MV-4-11 (cell line): ENCODE measurements around the gene FAM181A.

Experiments
- DNase-seq: peaks from one replicate; lab custom pipeline; 2025; lab: John Stamatoyannopoulos, UW

The FAM181A gene

DNA sequence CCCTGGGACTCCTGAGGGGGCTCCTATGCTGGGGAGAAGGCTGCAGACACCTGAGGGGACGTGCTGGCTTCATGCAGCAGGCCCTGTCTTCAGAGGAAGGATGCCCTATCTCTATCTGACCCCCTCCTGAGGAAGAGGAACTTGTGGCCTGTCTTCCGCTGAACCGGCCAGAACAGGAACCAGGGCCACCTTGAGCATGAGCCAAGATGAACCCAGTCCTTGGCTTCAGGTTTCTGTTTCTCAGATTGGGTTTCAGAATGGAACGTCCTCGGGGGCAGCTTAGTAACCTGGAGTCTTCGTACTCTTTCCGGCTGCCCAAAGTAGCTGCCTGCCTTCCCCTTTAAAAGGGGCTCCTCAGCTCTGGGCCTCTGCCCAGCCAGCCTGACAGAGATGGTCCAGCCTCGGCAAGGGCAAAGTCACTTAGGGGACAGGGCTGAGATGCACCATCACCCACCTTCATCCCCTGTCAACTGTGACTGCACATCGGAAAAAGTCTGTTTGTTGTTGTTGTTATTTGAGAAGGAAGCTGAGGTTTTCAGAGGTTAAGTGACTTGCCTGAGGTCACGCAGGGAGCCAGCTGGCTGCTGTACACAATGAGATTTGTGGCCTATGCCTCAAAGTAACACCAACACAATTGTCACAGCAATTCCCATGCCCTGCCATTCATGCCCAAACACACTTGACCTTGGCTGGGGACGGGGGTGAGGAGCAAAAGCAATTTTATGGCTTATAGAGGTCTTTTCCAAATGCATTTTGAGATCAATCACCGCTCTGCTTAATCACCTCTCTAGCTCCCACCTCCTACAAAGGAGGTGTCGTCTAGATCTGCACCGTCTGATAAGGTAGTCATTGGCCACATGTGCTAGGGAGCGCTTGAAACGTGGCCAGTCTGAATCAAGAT is 35.8 kb downstream of the FAM181A start:
- DNase-seq: peak; percentile 80

DNA sequence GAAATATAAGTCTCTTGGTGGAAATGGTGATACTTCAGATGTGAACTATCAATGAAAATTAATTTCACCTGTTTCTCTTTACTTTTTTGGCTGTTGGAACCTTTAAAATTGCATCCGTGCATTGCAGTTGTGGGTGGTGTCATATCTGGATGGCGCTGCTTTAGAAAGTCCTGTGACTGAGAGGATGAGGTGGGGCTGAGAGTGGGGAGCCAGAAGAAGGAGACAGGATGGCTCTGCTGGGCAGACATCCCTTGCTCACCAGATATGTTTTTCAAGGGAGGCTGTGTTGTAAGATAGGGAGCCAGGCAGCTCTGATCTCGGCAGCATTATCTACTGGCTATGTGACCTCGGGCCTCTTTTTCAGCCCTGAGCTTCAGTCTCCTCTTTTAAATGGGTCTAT is 36.5 kb downstream of the FAM181A start:
- DNase-seq: no peak

DNA sequence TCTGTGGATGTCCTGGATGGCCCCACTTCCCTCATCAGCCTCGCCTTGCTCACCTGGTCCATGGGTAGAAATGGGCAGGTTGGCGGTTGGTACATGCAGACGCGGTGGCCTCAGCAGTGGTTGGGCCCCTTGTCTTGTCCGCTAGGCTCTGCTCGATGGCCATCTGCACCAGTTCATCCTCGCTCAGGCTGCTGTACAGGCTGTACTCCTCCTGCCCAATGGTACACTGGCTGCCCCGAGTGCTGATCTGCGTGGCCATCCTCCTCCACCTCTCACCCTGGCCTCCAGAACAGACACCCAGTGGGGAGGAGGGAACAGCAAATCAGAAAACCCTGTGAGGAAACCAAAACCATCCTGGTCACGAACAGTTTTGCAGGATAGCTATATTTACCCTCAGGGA is 37.1 kb downstream of the FAM181A start:
- DNase-seq: no peak

DNA sequence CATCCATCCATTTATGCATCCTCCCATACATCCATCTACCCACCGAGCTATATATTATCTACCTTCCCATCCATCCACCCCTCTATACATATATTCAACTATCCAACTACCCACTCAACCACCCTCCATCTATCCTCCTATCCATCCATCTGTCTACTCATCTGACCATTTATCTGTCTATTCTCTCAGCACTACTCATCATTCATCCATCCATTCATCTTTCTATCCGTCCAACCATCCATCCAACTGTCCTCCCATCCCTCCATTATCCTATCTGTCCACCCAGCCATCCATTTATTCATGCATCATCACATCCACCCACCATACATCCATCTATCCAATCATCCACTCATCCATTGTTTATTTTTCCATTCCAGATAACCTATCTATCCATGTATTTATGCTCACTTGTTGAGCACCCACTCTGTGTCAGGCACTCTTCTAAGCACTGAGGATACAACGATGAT is 37.7 kb downstream of the FAM181A start:
- no peak for DNase-seq

DNA sequence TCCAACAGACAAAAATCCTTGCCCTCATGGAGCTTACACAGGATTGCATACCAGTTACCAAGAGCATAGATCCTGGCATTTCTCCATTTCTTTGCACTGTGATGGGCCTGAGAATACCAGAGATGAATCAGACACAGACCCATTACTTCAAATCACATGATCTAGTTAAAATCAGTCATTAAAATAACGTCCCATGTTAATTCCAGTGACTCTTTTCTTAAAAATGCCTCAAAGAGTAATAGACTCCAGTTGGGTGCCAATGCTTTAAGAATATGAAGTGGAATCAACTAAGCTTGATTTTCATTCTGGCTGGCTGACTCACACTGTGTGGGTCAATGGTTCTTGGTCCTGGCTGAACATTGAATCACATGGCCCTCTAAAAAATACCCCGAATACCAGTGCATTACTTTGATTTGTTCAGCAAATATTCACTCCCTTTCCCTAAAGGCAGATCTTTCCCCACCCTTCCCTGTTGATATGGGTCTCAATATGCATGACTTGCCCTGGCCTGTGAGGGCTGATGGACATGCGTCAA is 38.2 kb downstream of the FAM181A start:
- no peak for DNase-seq

DNA sequence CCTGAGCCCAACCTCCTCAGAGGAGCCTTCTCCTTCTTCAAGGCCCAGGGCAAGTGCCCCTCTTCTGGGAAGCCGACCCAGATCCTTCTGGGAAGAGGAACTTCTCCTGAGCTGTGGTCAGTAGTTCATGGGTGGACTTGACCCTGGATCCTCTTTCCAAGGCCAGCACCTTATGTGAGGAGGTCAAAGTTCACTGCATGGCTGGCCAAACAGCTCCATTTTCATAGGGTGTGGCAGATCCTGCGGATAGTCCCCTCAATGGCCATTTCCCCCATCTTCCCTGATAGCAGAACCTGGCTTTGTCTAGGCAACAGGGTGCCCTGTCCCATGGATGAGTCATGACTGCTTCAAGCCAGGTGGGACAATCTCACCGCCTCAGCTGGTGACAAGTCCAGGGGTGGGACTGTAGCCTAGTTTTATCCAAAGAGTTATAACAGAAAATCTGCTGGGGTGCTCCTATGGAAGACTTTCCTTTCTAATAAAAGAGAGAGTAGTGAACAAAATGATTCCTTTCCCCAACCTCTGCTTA is 38.9 kb downstream of the FAM181A start:
- no peak for DNase-seq

DNA sequence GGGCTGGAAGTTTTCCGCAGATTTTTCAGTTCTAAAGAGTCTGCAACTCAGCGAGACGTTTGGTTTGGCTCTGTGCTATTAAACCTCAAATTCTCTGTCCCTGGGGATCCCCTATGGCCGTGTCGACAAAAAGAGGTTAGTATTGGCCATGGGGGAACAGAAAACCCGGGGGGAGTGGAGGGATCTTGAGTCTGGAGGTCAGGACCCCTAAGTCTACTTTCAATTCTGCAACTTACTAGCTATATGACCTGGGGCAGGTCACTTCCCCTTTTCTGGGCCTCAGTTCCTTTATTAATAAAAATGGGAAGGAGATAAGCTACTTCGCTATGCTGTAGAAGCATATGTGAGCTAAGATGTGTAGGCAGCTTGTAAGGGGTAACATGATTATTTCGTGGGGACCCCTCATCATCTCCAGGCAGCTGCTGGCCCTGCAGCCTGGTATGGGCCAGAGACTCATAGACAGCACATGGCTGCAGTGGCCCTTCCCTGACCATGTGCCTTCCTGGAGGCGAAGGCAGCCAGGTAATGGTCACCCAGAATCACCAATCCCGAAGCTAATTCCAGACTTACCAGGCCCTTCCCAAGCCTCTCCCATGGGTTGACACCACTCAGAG is 40.6 kb downstream of the FAM181A start:
- DNase-seq: peak; percentile 96

DNA sequence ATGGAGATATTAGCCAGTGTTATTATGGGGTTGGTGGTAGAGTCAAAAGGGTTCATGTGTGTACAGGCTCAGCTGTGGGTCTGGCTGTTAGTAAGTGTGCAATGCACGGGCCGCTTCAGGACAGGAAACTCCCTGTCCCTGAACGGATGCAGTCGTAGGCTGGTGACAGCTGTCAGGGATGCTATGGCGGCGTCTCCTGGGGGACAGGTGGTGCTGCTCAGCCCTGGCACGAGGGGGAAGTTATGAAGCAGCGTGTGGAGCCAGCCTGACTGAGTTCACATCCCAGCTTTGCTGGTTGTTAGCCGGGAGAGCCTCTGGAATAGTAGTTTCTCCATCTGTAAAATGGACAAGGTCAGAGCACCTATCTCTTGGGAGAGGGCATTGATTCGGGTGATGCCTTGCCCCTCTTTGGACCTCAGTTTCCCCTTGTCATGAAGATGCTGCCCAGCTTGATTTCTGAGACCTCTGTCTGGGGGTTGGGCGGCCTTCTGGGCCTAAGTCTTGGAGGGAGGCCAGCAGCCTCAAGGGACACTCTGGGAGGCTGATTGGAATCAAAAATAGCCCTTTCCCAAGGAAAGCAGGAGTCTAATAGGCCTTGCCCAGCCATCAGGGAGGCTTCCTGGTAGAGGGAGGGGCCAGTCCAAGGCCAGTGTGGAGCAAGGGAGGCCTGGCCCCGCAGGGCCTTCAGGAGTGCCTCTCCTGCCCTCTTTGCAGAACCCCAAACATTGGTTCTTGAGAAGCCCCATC is 42.1 kb downstream of the FAM181A start:
- no peak for DNase-seq

DNA sequence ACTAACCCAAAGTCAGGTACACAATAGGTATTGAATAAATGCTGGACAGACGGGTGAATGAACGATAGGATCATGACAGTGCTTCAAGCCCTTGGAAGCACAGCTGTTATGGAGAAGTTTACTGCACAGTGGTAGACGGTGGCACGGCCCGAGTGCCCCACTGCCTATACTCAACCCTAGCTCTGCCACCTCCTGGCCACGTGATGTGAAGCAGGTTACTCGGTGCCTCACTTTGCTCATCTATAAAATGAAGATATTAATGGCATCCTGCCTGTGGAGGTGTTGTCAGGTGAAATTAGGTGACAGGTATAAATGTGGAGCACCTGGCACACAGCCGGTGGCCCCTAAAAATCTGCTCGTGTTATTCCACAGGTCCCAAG is 43.4 kb downstream of the FAM181A start:
- DNase-seq: peak; percentile 40

DNA sequence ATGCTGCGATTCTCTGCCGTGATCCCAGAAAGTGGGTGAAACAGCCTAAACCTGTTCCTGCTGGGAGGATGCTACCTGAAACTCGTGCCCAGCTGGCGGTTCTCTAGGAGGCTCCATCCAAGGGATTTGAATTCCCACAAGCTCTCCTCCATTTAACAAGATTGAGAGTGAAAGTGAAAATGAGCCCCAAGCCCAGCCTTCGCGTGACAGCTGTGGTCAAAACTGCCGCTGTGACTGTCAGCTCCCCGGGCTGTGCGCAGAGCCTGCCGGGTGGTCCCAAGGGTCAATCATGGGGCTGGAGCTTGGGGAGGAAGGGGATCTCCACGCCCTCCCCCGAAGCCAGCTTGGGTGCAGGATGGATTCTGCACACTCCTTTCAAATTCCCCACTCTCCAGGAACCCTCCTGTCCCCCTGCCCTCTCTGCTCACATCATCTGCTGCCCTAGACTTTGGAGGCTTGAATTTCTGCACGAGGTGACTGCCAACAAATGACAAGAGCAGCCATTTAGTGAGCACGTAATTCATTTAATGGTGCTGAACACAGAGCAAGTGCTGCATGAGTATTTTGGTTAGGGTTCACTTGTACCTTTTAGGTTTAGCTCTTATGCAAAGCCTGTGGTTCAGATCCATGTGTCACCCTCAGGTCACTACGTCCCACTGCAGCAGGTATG is 44.0 kb downstream of the FAM181A start:
- DNase-seq: peak; percentile 61

DNA sequence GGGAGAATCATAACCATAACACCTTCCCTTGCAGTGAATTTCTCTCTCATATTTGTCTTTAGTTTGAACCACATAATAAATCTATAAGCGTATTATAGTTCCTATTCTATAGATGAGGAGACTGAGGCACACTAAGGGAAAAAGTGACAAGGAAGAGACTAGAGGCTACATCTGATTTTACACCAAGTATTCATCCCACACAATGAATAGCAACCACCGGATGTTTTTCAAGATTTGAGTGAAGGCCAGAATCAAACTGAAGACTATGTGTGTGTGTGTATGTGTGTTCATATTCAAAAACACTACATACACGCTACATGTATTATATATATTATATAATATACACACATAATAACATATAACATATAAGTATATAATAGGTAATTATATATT is 44.5 kb downstream of the FAM181A start:
- no peak for DNase-seq

DNA sequence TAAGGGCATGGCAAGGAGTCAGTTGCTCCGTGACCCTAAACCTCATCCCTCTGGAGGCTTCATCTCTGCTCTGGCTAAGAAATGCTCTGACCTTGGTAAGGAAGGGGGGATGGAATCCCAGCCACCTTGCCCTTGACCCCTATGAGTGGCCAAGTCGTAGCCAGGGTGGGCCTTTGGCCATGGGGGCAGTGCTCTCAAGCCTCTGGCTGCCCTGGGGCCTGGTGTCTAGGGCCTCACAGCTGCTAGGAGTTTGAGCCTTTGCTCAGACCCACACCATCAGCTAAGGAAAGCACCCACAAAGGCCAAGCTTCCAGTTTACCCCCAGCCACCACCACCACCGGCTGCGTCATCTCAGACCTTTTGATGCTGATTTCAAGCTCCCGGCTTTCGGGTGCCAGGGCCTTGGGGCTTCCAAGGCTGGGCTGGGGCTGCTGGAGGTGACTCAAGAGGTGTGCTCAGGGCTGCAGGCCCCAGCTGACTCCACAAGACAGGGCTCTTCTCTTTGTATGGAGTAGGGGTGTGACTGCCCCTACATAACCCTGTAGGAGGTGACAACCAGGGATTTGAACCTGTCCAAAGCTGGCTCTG is 45.6 kb downstream of the FAM181A start:
- DNase-seq: no peak

DNA sequence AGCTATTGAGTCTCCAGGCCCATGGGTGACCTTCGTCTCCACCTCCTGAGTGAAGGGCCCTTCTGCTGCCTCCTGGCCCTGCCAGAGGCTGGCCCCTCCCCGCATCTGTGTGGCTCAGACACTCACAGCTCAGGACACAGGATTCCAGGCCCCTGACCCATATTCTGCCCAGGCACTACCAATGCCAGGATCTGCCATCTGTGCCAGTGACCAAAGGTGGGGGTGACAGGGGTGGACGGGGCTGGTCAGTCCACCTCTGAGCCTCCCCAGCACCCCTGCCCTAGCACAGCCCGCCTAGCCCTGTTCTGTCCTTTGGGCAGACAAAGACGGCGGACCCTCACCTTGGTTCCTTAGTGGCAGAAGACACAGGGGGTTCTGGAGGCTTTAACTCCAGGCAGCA is 46.5 kb downstream of the FAM181A start:
- no peak for DNase-seq

DNA sequence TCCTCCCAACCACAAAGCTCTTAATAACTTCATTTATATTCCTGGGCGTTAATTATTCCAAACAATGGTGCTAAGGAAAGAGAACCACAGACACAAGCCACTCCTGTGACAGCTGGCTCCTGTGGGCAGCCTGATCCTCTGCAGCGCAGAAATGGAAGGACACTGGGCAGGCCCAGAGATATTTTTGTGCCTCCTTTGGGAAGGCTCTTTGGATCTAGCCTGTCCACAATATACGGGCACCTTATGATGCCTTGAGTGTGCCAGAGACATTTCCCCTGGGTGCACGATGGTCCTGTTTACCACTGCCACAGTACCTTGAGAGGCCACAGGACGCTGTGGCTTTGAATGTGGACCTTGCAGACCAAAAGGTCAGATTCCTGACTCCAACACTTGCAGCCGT is 47.2 kb downstream of the FAM181A start:
- DNase-seq: no peak

DNA sequence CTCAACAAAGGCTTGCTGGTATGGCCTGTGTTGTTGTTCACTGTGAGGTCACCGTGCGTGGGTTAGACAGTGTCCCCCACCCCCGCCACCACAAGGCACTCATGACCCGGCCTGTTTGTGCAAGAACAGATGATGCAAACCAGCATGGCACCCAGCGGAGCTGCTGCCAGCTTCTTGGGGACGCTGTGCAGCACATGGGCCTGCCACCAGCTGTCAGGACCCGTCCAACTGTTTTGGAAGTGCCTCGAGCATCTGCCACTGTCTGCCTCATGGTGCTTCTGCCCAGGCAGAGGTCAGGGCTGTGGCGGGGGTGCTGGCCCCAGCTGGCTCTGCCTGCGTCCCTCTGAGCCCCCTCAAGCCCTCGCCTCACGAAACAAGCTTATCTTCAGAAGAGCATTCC is 47.7 kb downstream of the FAM181A start:
- peak; percentile 88 for DNase-seq

DNA sequence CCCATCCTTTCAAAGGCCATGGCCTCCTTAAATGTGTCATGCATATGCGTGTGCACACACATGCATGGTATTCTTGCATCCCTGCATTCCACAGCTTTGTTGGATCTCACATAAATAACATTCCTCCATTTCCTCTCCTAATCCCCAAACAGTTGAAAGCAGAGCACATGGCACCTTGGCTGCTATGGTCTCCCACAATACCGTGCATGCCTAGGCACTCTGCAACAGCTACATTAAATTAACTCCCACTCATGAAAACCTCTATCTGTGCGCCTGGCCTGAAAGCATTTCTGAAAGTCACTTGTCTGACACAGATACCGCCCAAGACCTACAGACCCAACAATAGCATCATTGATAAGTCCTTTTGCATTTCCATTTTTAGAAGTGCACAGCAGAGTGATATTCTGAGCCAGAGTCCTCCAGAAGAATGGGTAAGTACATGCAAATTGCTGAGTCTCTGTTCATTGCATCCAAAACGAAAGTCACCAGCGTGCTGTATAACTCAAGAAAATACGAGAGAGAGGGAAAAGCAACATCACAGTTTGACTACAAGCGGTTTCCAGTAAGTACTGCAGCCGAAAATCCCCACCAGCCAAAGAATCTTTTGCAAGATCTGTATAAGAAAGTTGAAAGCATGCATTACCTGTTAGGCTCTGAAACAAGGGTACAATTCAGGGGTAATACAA is 48.8 kb downstream of the FAM181A start:
- DNase-seq: no peak

DNA sequence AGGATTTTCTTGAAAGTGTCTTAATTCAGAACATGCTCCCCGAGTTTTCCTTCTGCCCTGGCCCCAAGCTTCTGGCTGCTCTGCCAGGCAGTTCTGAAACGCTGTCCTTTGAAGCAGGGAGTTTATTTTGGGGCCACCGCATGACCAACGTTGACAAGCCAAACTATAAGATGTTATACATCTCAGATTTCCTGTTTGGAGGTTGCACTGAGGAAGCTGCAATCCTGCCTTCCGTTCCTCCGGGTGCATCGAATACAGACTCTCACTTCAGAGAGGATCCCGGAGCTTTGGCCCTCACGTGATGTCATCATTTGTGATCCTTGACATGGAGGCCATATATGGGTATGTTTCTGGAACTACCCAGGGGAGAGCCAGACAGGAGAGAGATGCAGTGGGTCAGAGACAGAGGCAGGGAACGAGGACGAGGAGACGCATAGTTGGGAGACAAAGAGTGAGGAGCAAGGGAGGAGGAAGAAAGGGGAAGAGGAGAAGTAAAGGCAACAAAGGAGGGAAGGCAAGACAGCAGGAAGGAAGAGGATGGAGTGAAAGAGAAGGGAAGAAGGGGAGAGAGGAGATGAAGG is 49.4 kb downstream of the FAM181A start, which contains the start of gene ASB2:
Gene ASB2, minus strand, starts transcription at position 94 of the 581 bp plus-strand sequence. CDS start 12,031 bp downstream, outside the sequence.
- DNase-seq: peak; percentile 74

DNA sequence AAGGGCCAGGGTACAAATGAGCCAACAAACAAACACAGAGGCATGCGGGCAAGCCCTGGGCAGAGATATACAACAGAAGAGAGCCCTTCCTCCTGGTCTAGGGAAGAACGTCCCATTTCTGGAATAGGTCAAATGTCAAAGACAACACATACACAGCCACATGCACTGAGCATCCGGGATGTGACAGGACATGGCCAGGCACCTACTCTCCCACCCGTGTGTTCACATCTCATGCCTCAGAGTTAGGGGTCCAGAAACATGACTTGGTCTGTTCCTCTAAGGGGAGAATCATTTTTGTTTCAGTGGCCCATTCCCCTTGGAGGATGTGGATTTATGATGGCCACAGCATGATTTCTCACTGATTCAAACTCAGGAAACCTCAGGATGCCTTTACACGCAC is 50.0 kb downstream of the FAM181A start:
- DNase-seq: no peak

DNA sequence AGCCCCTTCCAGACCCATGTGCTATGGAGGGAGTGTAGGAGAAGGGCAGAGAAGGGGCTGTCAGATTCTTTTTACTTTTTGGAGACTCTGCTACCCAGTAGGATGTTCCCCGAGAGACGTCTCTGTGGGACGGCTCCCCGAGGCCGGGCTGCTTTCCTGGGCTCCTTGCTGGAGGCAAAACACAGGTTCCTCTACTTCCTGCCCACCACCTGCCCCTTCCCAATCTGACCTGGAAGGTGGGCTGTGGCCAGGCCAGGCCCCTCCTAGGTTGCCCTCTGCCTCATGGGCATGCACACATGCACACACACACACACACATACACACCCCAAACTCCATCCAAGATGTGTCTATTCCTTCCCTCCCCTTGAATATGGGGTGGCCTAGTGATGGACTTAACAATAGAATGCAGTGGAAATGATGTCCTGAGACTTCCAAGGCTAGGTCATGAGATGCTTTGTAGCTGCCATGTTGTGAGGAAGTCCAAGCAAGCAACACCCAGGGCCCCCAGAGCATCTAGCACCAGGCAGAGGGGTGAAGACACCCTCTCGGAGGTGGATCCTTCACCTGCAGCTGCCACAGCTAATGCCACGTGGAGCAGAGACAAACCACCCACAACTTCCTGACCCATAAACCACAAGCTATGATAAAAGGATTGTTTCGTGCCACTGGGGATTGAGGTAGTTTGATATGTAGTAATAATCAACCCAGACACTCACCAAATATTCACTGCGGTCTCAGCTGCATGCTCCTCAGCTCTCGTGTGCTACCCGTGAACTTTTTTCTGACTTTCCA is 50.8 kb downstream of the FAM181A start:
- DNase-seq: no peak
